Measurements from ENCODE around the gene KRTAP4-8. TPM values are rescaled to one million over a fixed set of nuclear protein-coding genes. Genes with fewer than 3 reads are reported as not detected.
"Not testable (repeated sequence)": the region's sequence is repeated elsewhere in the genome, so short reads cannot be mapped to it uniquely, and the experiment has no call there.

The KRTAP4-8 gene
- total and polyA plus RNA-seq, 12 donors, result not detected

- Histone ChIP-seq H3K9me3 (replicated peaks in 1 of 3) (peaks cover 0 to 4% (median 0%) of the 10 kb centered on the region in 3 donors), H3K4me1 (replicated peaks in 1 of 2) (no peaks in the 10 kb centered on the region), H3K4me3 (no peak within 1 kb of the TSS), H3K27ac (no peak within 1 kb of the TSS), H3K27me3 (no peaks in the 10 kb centered on the region), H3K36me3 (replicated peaks in 1 of 2) (no peaks in the 10 kb centered on the region)
- intact Hi-C loops (cut with DNase I), result no loop called here
- no peak for DNase-seq
- 74 to 84% (median 80%) methylated on average over 5 to 6 of the region's 6 CpGs for WGBS, 4 donors
- TF ChIP-seq POLR2A (IDR thresholded peaks at IDR 0.05), result no peak
- no peak for TF ChIP-seq CTCF (IDR thresholded peaks at IDR 0.05)
These were observed 42.6 kb upstream of the KRTAP4-8 start, which contains the start of gene KRTAP4-6 for GRCh38 chr17:41140360-41141131. Gene KRTAP4-6, minus strand, starts transcription at chr17:41140544. Its CDS starts 57 bp downstream, at chr17:41140487.

GRCh38 chr17:41139865-41140264 is 41.9 kb upstream of the KRTAP4-8 start:
- H3K4me3 ChIP-seq; H3K4me1 ChIP-seq (replicated peaks in 1 of 2); H3K27me3 ChIP-seq; H3K36me3 ChIP-seq (replicated peaks in 1 of 2); intact Hi-C loops (cut with DNase I); H3K9me3 ChIP-seq (replicated peaks in 1 of 3); H3K27ac ChIP-seq; DNase-seq: not testable (repeated sequence)
- 76 to 83% (median 82%) methylated on average over 11 to 12 of the region's 12 CpGs for WGBS, 4 donors

- Histone ChIP-seq H3K27me3 (no peaks in the 10 kb centered on the region), H3K9me3 (replicated peaks in 1 of 3) (no peaks in the 10 kb centered on the region), H3K4me1 (replicated peaks in 1 of 2) (no peaks in the 10 kb centered on the region), H3K36me3 (replicated peaks in 1 of 2) (no peaks in the 10 kb centered on the region), H3K27ac (no peak overlapping the region), H3K4me3 (no peak overlapping the region)
- no peak for TF ChIP-seq POLR2A (IDR thresholded peaks at IDR 0.05)
- WGBS, 4 donors, result 52 to 70% (median 58%) methylated on average over 2 of the region's 2 CpGs
- no peak for DNase-seq
- intact Hi-C loops (cut with DNase I), result no loop called here
These were observed 36.2 kb upstream of the KRTAP4-8 start for GRCh38 chr17:41133880-41134735.

GRCh38 chr17:41131979-41132378 is 34.0 kb upstream of the KRTAP4-8 start:
- Histone ChIP-seq H3K36me3 (replicated peaks in 1 of 2) (no peaks in the 10 kb centered on the region), H3K4me3 (no peak overlapping the region), H3K27ac (no peak overlapping the region), H3K4me1 (replicated peaks in 1 of 2) (no peaks in the 10 kb centered on the region), H3K27me3 (no peaks in the 10 kb centered on the region), H3K9me3 (replicated peaks in 1 of 3) (no peaks in the 10 kb centered on the region)
- intact Hi-C loops (cut with DNase I), result no loop called here
- TF ChIP-seq POLR2A (IDR thresholded peaks at IDR 0.05) (no peak), CTCF (IDR thresholded peaks at IDR 0.05) (no peak)
- 79 to 88% (median 85%) methylated on average over 3 of the region's 3 CpGs for WGBS, 4 donors
- DNase-seq, result no peak

- no peaks in the 10 kb centered on the region for H3K9me3 ChIP-seq (replicated peaks in 1 of 3)
- no peak for TF ChIP-seq POLR2A (IDR thresholded peaks at IDR 0.05)
- no peak for TF ChIP-seq CTCF (IDR thresholded peaks at IDR 0.05)
- no peaks in the 10 kb centered on the region for H3K36me3 ChIP-seq (replicated peaks in 1 of 2)
- H3K4me3 ChIP-seq, result no peak overlapping the region
- H3K4me1 ChIP-seq (replicated peaks in 1 of 2), result no peaks in the 10 kb centered on the region
- intact Hi-C loops (cut with DNase I), result no loop called here
- H3K27me3 ChIP-seq, result no peaks in the 10 kb centered on the region
- no peak for DNase-seq
- 26 to 44% (median 29%) methylated on average over 1 of the region's 1 CpG for WGBS, 4 donors
- H3K27ac ChIP-seq, result no peak overlapping the region
These were observed 29.4 kb upstream of the KRTAP4-8 start for GRCh38 chr17:41127371-41127770.

Data from adrenal gland (tissue), 12 donors.